Endometrial microvascular endothelial cells (primary cell): ENCODE results near the gene WDR83. TPM values are rescaled to one million over a fixed set of nuclear protein-coding genes. Genes with fewer than 3 reads are reported as not detected.

ENCODE experiments used
- in situ Hi-C: cut with HindIII; loops from 2 replicates; pipeline ENCODE4 v1.10.0; 2017; ENCODE audit warnings: low sequenced_read_pairs, low pct_unique_long_range_greater_than_20kb; ENCODE audit errors: inconsistent ontology term
- total RNA-seq: library from RNA; depleted of rRNA; stranded (reverse); fragments of >200 nt; gene quantifications from one replicate; pipeline ENCODE4 v1.2.3, GENCODE V29; 2015; ENCODE audit errors: inconsistent ontology term

Gene WDR83
- total RNA-seq, 1 donor from 2014 or later: 5.5 TPM

- in situ Hi-C loops: no loop called here
Measured at GRCh38 chr19:12649941-12650340, 16.7 kb upstream of the WDR83 start.

GRCh38 chr19:12652219-12652618 is 14.4 kb upstream of the WDR83 start:
- in situ Hi-C loops: no loop called here

- in situ Hi-C loops: no loop called here
Measured at GRCh38 chr19:12655546-12655945, 11.1 kb upstream of the WDR83 start.

- in situ Hi-C loops: no loop called here
Measured at GRCh38 chr19:12656899-12657571, 9.6 kb upstream of the WDR83 start.

- in situ Hi-C loops: no loop called here
Measured at GRCh38 chr19:12657966-12658365, 8.6 kb upstream of the WDR83 start.

- in situ Hi-C loops: no loop called here
Measured at GRCh38 chr19:12660980-12661379, 5.6 kb upstream of the WDR83 start.

- in situ Hi-C loops: no loop called here
Measured at GRCh38 chr19:12664406-12665280, 2.0 kb upstream of the WDR83 start.

- in situ Hi-C loops: no loop called here
Measured at GRCh38 chr19:12665281-12665573, 1.4 kb upstream of the WDR83 start.

- in situ Hi-C loops: no loop called here
Measured at GRCh38 chr19:12665671-12666264, 839 bp upstream of the WDR83 start.

GRCh38 chr19:12667731-12668302 is 1.2 kb downstream of the WDR83 start:
- in situ Hi-C loops: no loop called here

GRCh38 chr19:12668346-12668745 is 1.7 kb downstream of the WDR83 start:
- in situ Hi-C loops: no loop called here

GRCh38 chr19:12668932-12669269 is 2.3 kb downstream of the WDR83 start:
- in situ Hi-C loops: no loop called here

GRCh38 chr19:12669270-12670158 is 2.9 kb downstream of the WDR83 start:
- in situ Hi-C loops: no loop called here

- in situ Hi-C loops: no loop called here
Measured at GRCh38 chr19:12670159-12670928, 3.7 kb downstream of the WDR83 start.

GRCh38 chr19:12672744-12673143 is 6.1 kb downstream of the WDR83 start:
- in situ Hi-C loops: no loop called here

GRCh38 chr19:12675399-12675798 is 8.8 kb downstream of the WDR83 start:
- in situ Hi-C loops: no loop called here

- in situ Hi-C loops: no loop called here
Measured at GRCh38 chr19:12675940-12676339, 9.3 kb downstream of the WDR83 start.

GRCh38 chr19:12676384-12676792 is 9.8 kb downstream of the WDR83 start:
- in situ Hi-C loops: no loop called here
